GM12864 (cell line): ENCODE measurements around the gene OCRL.

Experiments used
- DNase-seq: peaks from one replicate; pipeline ENCODE4 v3.0.0-alpha.2; 2011; ENCODE audit warnings: low read depth
- H3K4me3 ChIP-seq: 2 replicates; pipeline ENCODE4 v1.5.1; 2011; ENCODE audit warnings: mild to moderate bottlenecking, low read depth, low read length, control low read depth
- CTCF ChIP-seq: IDR thresholded peaks from 2 replicates; pipeline ENCODE4 v1.5.1; 2011; ENCODE audit warnings: low read depth, mild to moderate bottlenecking, moderate library complexity, low read length, control low read depth, inconsistent platforms; ENCODE audit errors: missing control alignments

OCRL gene

GRCh38 chrX:129523079-129523911 lies 16.8 kb upstream of the OCRL start, which contains the start of gene SMARCA1:
Gene SMARCA1, minus strand, starts transcription at chrX:129523490. Its CDS starts 120 bp downstream, at chrX:129523370.
- H3K4me3 ChIP-seq, result no peak within 1 kb of the TSS
- no peak for TF ChIP-seq CTCF
- DNase-seq, result no peak

GRCh38 chrX:129524250-129524850 lies 15.7 kb upstream of the OCRL start:
- H3K4me3 ChIP-seq, result no peak overlapping the region
- no peak for TF ChIP-seq CTCF
- DNase-seq, result no peak

GRCh38 chrX:129525162-129525561 lies 14.9 kb upstream of the OCRL start:
- TF ChIP-seq CTCF, result no peak
- H3K4me3 ChIP-seq, result no peak overlapping the region
- no peak for DNase-seq

- DNase-seq, result no peak
- no peak overlapping the region for H3K4me3 ChIP-seq
- no peak for TF ChIP-seq CTCF
Measured at GRCh38 chrX:129525896-129526295, 14.2 kb upstream of the OCRL start.

GRCh38 chrX:129529685-129530281 lies 10.3 kb upstream of the OCRL start:
- no peak for DNase-seq
- H3K4me3 ChIP-seq, result no peak overlapping the region
- TF ChIP-seq CTCF, result no peak

- no peak for DNase-seq
- no peak overlapping the region for H3K4me3 ChIP-seq
- TF ChIP-seq CTCF, result no peak
Measured at GRCh38 chrX:129530410-129530809, 9.6 kb upstream of the OCRL start.

- H3K4me3 ChIP-seq, result no peak overlapping the region
Measured at GRCh38 chrX:129531132-129531531, 8.9 kb upstream of the OCRL start.

More at GRCh38 chrX:129531132-129531531, 8.9 kb upstream of the OCRL start:
- TF ChIP-seq CTCF, result no peak
- no peak for DNase-seq
